ACC112 (cell line): ENCODE results near the gene DMGDH.

Experiments
- H2AFZ ChIP-seq: fragments of 200-600 bp; sonication (generic); one replicate; pipeline ENCODE4 v1.6.0; 2017; ENCODE audit warnings: antibody characterized with exemption, low read length; ENCODE audit not compliant: unreplicated experiment
- H3K27ac ChIP-seq: fragments of 200-600 bp; sonication (generic); 2 replicates; pipeline ENCODE4 v1.5.1; 2014; ENCODE audit warnings: low read depth, mild to moderate bottlenecking, antibody characterized with exemption, low read length, moderate library complexity
- H3K27me3 ChIP-seq: fragments of 200-600 bp; sonication (generic); 2 replicates; pipeline ENCODE4 v1.6.1; 2014; ENCODE audit warnings: mild to moderate bottlenecking, antibody characterized with exemption, low read length, moderate library complexity, mixed read lengths; ENCODE audit not compliant: insufficient read depth
- H3K36me3 ChIP-seq: fragments of 200-600 bp; sonication (generic); 2 replicates; pipeline ENCODE4 v1.6.1; 2016; ENCODE audit warnings: mild to moderate bottlenecking, antibody characterized with exemption, low read length, moderate library complexity, mixed read lengths; ENCODE audit not compliant: insufficient read depth
- H3K4me1 ChIP-seq: fragments of 200-600 bp; sonication (generic); one replicate; pipeline ENCODE4 v1.6.1; 2016; ENCODE audit warnings: low read length, mixed read lengths; ENCODE audit not compliant: insufficient read depth, unreplicated experiment, control insufficient read depth
- H3K4me3 ChIP-seq: fragments of 200-600 bp; sonication (generic); 2 replicates; pipeline ENCODE4 v1.5.1; 2014; ENCODE audit warnings: mild to moderate bottlenecking, low read depth, low read length
- H3K79me2 ChIP-seq: fragments of 200-600 bp; sonication (generic); one replicate; pipeline ENCODE4 v1.6.0; 2016; ENCODE audit warnings: low read length; ENCODE audit not compliant: control insufficient read depth, unreplicated experiment, insufficient read depth

DMGDH gene

GRCh38 chr5:79062436-79062835, 7.0 kb downstream of the DMGDH start:
- no peak overlapping the region for H3K27ac ChIP-seq
- H3K4me1 ChIP-seq = no peaks in the 10 kb centered on the region
- no peak overlapping the region for H2AFZ ChIP-seq
- no peaks in the 10 kb centered on the region for H3K27me3 ChIP-seq
- H3K36me3 ChIP-seq = no peaks in the 10 kb centered on the region
- no peak overlapping the region for H3K4me3 ChIP-seq
- no peaks in the 10 kb centered on the region for H3K79me2 ChIP-seq

- H2AFZ ChIP-seq = no peak overlapping the region
- H3K4me3 ChIP-seq = no peak overlapping the region
- no peak overlapping the region for H3K27ac ChIP-seq
- H3K79me2 ChIP-seq = no peaks in the 10 kb centered on the region
- no peaks in the 10 kb centered on the region for H3K27me3 ChIP-seq
- no peaks in the 10 kb centered on the region for H3K4me1 ChIP-seq
- no peaks in the 10 kb centered on the region for H3K36me3 ChIP-seq
These were observed 9.8 kb downstream of the DMGDH start for GRCh38 chr5:79059674-79060073.

- Histone ChIP-seq H3K4me3 (no peak overlapping the region), H3K27me3 (no peaks in the 10 kb centered on the region), H3K4me1 (no peaks in the 10 kb centered on the region), H3K36me3 (peaks cover 8% of the 10 kb centered on the region), H3K79me2 (no peaks in the 10 kb centered on the region), H3K27ac (no peak overlapping the region), H2AFZ (no peak overlapping the region)
These were observed 12.6 kb downstream of the DMGDH start for GRCh38 chr5:79056847-79057246.

GRCh38 chr5:79055017-79055416, 14.5 kb downstream of the DMGDH start:
- Histone ChIP-seq H2AFZ (no peak overlapping the region), H3K4me3 (no peak overlapping the region), H3K36me3 (peaks cover 9% of the 10 kb centered on the region), H3K4me1 (no peaks in the 10 kb centered on the region), H3K27me3 (no peaks in the 10 kb centered on the region), H3K27ac (no peak overlapping the region), H3K79me2 (no peaks in the 10 kb centered on the region)

- H3K4me1 ChIP-seq = no peaks in the 10 kb centered on the region
- H3K79me2 ChIP-seq = no peaks in the 10 kb centered on the region
These were observed 16.2 kb downstream of the DMGDH start for GRCh38 chr5:79053321-79053720.

GRCh38 chr5:79050498-79050897, 19.0 kb downstream of the DMGDH start:
- Histone ChIP-seq H3K4me3 (no peak overlapping the region), H3K4me1 (no peaks in the 10 kb centered on the region), H3K79me2 (no peaks in the 10 kb centered on the region), H3K27ac (no peak overlapping the region), H2AFZ (no peak overlapping the region), H3K27me3 (no peaks in the 10 kb centered on the region), H3K36me3 (peaks cover 9% of the 10 kb centered on the region)

More at GRCh38 chr5:79053321-79053720, 16.2 kb downstream of the DMGDH start:
- Histone ChIP-seq H2AFZ (no peak overlapping the region), H3K36me3 (peaks cover 9% of the 10 kb centered on the region), H3K4me3 (no peak overlapping the region), H3K27me3 (no peaks in the 10 kb centered on the region), H3K27ac (no peak overlapping the region)

GRCh38 chr5:79048437-79048836, 21.0 kb downstream of the DMGDH start:
- no peaks in the 10 kb centered on the region for H3K27me3 ChIP-seq
- no peak overlapping the region for H2AFZ ChIP-seq
- no peak overlapping the region for H3K27ac ChIP-seq
- H3K4me3 ChIP-seq = no peak overlapping the region
- H3K4me1 ChIP-seq = no peaks in the 10 kb centered on the region
- H3K36me3 ChIP-seq = peaks cover 9% of the 10 kb centered on the region
- H3K79me2 ChIP-seq = no peaks in the 10 kb centered on the region

GRCh38 chr5:79047199-79047598, 22.3 kb downstream of the DMGDH start:
- no peak overlapping the region for H2AFZ ChIP-seq
- peaks cover 5% of the 10 kb centered on the region; the same call in 1 of the 2 replicates for H3K36me3 ChIP-seq
- H3K79me2 ChIP-seq = no peaks in the 10 kb centered on the region
- H3K27ac ChIP-seq = no peak overlapping the region
- H3K4me1 ChIP-seq = no peaks in the 10 kb centered on the region
- no peak overlapping the region for H3K4me3 ChIP-seq
- no peaks in the 10 kb centered on the region for H3K27me3 ChIP-seq

GRCh38 chr5:79042188-79042587, 27.3 kb downstream of the DMGDH start:
- Histone ChIP-seq H3K79me2 (no peaks in the 10 kb centered on the region), H3K27ac (no peak overlapping the region), H3K4me3 (no peak overlapping the region)

GRCh38 chr5:79036769-79037168, 32.7 kb downstream of the DMGDH start:
- Histone ChIP-seq H2AFZ (no peak overlapping the region), H3K27me3 (no peaks in the 10 kb centered on the region), H3K79me2 (no peaks in the 10 kb centered on the region), H3K36me3 (no peaks in the 10 kb centered on the region), H3K4me1 (no peaks in the 10 kb centered on the region), H3K27ac (no peak overlapping the region), H3K4me3 (no peak overlapping the region)

More at GRCh38 chr5:79042188-79042587, 27.3 kb downstream of the DMGDH start:
- no peaks in the 10 kb centered on the region for H3K4me1 ChIP-seq
- no peak overlapping the region for H2AFZ ChIP-seq
- no peaks in the 10 kb centered on the region for H3K36me3 ChIP-seq
- H3K27me3 ChIP-seq = no peaks in the 10 kb centered on the region

GRCh38 chr5:79035237-79035636, 34.2 kb downstream of the DMGDH start:
- Histone ChIP-seq H3K36me3 (no peaks in the 10 kb centered on the region), H3K27ac (no peak overlapping the region), H2AFZ (no peak overlapping the region), H3K4me1 (no peaks in the 10 kb centered on the region), H3K4me3 (no peak overlapping the region), H3K79me2 (no peaks in the 10 kb centered on the region), H3K27me3 (no peaks in the 10 kb centered on the region)
